HepG2 (cell line): Measurements from ENCODE around the gene PGAP1. TPM values are rescaled to one million over a fixed set of nuclear protein-coding genes. Genes with fewer than 3 reads are reported as not detected.

Experiments
- ASH2L ChIP-seq: fragments of 300-600, 200-600 bp; sonication (generic); IDR thresholded peaks from 2 replicates; pipeline ENCODE4 v1.7.0; 2017; ENCODE audit warnings: low read depth, mild to moderate bottlenecking, moderate library complexity, mixed read lengths, low read length; ENCODE audit not compliant: insufficient read length
- FOXP1 ChIP-seq, 2 experiments: fragments of 450-650 bp in 1 of 2; IDR thresholded peaks; 2 replicates each; pipeline ENCODE4 v1.6.1; 2017 to 2018; ENCODE audit warnings: antibody characterized with exemption in 1 of 2
- GATA4 ChIP-seq: sonication (generic); IDR thresholded peaks from 2 replicates; pipeline ENCODE4 v1.6.1; 2016; ENCODE audit warnings: antibody characterized with exemption, low read depth, borderline replicate concordance
- KDM3A ChIP-seq: IDR thresholded peaks from 2 replicates; pipeline ENCODE4 v1.6.1; 2018; ENCODE audit warnings: low read depth, missing compliant biosample characterization
- KLF9 ChIP-seq: IDR thresholded peaks from 2 replicates; pipeline ENCODE4 v1.6.1; 2016; ENCODE audit warnings: low read depth
- SNAI1 ChIP-seq: sonication (generic); formaldehyde crosslinking; IDR thresholded peaks from 2 replicates; pipeline ENCODE4 v1.5.0; 2020; ENCODE audit warnings: mild to moderate bottlenecking, missing genetic modification reagents, borderline replicate concordance
- ZBTB20 ChIP-seq: sonication (generic); formaldehyde crosslinking; IDR thresholded peaks from 2 replicates; pipeline ENCODE4 v1.8.1; 2023; ENCODE audit warnings: missing genetic modification reagents, low read depth, mild to moderate bottlenecking, borderline replicate concordance
- ZFP36 ChIP-seq: fragments of 150-350 bp; IDR thresholded peaks from 2 replicates; pipeline ENCODE4 v1.6.1; 2018; ENCODE audit warnings: borderline replicate concordance, low read length, low read depth; ENCODE audit not compliant: partially characterized antibody
- ZNF101 ChIP-seq: sonication (generic); formaldehyde crosslinking; IDR thresholded peaks from 2 replicates; pipeline ENCODE4 v1.4.0; 2020; ENCODE audit warnings: mild to moderate bottlenecking, low read depth, missing genetic modification reagents, borderline replicate concordance
- ZNF124 ChIP-seq: sonication (generic); formaldehyde crosslinking; IDR thresholded peaks from 2 replicates; pipeline ENCODE4 v1.4.0; 2020; ENCODE audit warnings: missing genetic modification reagents
- ZNF20 ChIP-seq: sonication (generic); formaldehyde crosslinking; IDR thresholded peaks from 2 replicates; pipeline ENCODE4 v1.4.0; 2020; ENCODE audit warnings: mild to moderate bottlenecking, moderate library complexity, missing genetic modification reagents
- ZNF205 ChIP-seq: IDR thresholded peaks from 2 replicates; pipeline ENCODE4 v1.6.1; 2018; ENCODE audit warnings: missing biosample characterization, missing genetic modification reagents
- ZNF224 ChIP-seq: sonication (generic); formaldehyde crosslinking; IDR thresholded peaks from 2 replicates; pipeline ENCODE4 v1.5.0; 2020; ENCODE audit warnings: mild to moderate bottlenecking, missing genetic modification reagents
- ZNF335 ChIP-seq: sonication (generic); formaldehyde crosslinking; IDR thresholded peaks from 2 replicates; pipeline ENCODE4 v1.4.0; 2020; ENCODE audit warnings: missing genetic modification reagents
- ZNF460 ChIP-seq: sonication (generic); formaldehyde crosslinking; IDR thresholded peaks from 2 replicates; pipeline ENCODE4 v1.5.1; 2020; ENCODE audit warnings: missing genetic modification reagents, mild to moderate bottlenecking, borderline replicate concordance
- ZNF792 ChIP-seq: IDR thresholded peaks from 2 replicates; pipeline ENCODE4 v1.6.1; 2016
- ZNF841 ChIP-seq: sonication (generic); formaldehyde crosslinking; IDR thresholded peaks from 2 replicates; pipeline ENCODE4 v1.8.1; 2023; ENCODE audit warnings: missing genetic modification reagents, borderline replicate concordance
- ZNF878 ChIP-seq: sonication (generic); formaldehyde crosslinking; IDR thresholded peaks from 2 replicates; pipeline ENCODE4 v1.8.1; 2023; ENCODE audit warnings: mild to moderate bottlenecking, missing genetic modification reagents, moderate library complexity
- polyA plus RNA-seq, 8 experiments: library from polyadenylated mRNA; depleted of rRNA in 3 of 8; stranded (reverse) in 7 of 8; unstranded in 1 of 8; fragments of >200 nt; fragmentation: Illumina TruSeq in 4 of 8; extraction: Trizol in 4 of 8; gene quantifications; 2 replicates each; pipeline versions ENCODE4 v1.2.1 to v1.2.3, GENCODE V29; 2011 to 2016; ENCODE audit warnings: low read depth in 4 of 8, missing spikeins in 1 of 8, mixed read lengths in 1 of 8; ENCODE audit not compliant: insufficient read depth in 1 of 8
- total RNA-seq, 5 experiments: library from RNA; depleted of rRNA; stranded (reverse); fragments of >200 nt; fragmentation: Illumina TruSeq; extraction: Trizol; gene quantifications; 2 replicates each; pipeline ENCODE4 v1.2.3, GENCODE V29; 2016; ENCODE audit warnings: low read depth in 1 of 5
- TF ChIP-seq, protein P1 (sequence below): sonication (generic); formaldehyde crosslinking; IDR thresholded peaks from 2 replicates; pipeline ENCODE4 v1.4.0; 2020; ENCODE audit warnings: missing genetic modification reagents
- TF ChIP-seq, protein P2 (sequence below): sonication (generic); formaldehyde crosslinking; IDR thresholded peaks from 2 replicates; pipeline ENCODE4 v1.4.0; 2020; ENCODE audit warnings: missing genetic modification reagents, mild to moderate bottlenecking, borderline replicate concordance
- TF ChIP-seq, protein P3 (sequence below): sonication (generic); formaldehyde crosslinking; IDR thresholded peaks from 2 replicates; pipeline ENCODE4 v1.5.0; 2020; ENCODE audit warnings: missing genetic modification reagents

PGAP1 gene
- total and polyA plus RNA-seq, 2 of the 13 experiments (the other 11 are each of a cell fraction or from before 2014, with no cell fraction given), result 4.1 to 6.4 TPM

DNA sequence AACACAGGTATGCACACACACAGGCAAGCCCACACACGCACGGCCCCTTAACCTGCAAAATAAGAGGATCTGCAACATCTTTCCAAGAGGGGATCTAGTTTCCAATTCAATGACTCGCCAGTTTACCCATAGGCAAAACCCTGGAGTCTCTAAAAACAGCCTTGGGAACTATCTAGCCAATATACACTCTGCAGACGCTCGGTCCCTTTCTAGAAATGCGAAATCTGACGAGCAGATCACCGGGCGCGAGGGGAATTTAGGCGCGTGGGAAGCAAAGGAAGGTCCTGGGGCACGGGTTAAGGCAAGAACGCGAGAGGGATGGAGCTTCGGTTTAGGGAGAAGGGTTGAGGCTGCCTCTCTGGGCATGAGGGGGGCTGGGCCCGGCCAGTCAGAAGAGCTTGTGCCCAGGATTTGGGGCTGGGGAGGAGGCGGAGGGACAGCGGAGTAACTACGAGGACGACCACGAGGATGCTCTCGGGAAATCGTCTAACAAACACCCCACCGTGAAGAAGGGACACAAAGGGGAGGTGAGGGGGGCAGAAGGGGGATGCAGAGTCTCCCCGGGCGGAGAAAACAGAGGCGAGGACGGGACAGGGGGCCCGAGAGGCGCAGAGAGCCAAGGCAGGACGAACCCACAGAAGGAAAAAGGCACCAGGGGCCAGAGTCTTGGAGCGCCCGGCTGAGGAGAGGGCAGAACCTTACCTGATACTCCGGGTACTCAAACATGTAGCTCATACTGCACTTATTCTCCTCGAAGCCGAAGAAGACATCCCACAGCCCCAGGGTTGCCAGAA lies 542 bp downstream of the PGAP1 start (continued):
- TF ChIP-seq, protein P1, sequence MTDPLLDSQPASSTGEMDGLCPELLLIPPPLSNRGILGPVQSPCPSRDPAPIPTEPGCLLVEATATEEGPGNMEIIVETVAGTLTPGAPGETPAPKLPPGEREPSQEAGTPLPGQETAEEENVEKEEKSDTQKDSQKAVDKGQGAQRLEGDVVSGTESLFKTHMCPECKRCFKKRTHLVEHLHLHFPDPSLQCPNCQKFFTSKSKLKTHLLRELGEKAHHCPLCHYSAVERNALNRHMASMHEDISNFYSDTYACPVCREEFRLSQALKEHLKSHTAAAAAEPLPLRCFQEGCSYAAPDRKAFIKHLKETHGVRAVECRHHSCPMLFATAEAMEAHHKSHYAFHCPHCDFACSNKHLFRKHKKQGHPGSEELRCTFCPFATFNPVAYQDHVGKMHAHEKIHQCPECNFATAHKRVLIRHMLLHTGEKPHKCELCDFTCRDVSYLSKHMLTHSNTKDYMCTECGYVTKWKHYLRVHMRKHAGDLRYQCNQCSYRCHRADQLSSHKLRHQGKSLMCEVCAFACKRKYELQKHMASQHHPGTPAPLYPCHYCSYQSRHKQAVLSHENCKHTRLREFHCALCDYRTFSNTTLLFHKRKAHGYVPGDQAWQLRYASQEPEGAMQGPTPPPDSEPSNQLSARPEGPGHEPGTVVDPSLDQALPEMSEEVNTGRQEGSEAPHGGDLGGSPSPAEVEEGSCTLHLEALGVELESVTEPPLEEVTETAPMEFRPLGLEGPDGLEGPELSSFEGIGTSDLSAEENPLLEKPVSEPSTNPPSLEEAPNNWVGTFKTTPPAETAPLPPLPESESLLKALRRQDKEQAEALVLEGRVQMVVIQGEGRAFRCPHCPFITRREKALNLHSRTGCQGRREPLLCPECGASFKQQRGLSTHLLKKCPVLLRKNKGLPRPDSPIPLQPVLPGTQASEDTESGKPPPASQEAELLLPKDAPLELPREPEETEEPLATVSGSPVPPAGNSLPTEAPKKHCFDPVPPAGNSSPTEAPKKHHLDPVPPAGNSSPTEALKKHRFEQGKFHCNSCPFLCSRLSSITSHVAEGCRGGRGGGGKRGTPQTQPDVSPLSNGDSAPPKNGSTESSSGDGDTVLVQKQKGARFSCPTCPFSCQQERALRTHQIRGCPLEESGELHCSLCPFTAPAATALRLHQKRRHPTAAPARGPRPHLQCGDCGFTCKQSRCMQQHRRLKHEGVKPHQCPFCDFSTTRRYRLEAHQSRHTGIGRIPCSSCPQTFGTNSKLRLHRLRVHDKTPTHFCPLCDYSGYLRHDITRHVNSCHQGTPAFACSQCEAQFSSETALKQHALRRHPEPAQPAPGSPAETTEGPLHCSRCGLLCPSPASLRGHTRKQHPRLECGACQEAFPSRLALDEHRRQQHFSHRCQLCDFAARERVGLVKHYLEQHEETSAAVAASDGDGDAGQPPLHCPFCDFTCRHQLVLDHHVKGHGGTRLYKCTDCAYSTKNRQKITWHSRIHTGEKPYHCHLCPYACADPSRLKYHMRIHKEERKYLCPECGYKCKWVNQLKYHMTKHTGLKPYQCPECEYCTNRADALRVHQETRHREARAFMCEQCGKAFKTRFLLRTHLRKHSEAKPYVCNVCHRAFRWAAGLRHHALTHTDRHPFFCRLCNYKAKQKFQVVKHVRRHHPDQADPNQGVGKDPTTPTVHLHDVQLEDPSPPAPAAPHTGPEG, result no peak
- TF ChIP-seq, protein P2, sequence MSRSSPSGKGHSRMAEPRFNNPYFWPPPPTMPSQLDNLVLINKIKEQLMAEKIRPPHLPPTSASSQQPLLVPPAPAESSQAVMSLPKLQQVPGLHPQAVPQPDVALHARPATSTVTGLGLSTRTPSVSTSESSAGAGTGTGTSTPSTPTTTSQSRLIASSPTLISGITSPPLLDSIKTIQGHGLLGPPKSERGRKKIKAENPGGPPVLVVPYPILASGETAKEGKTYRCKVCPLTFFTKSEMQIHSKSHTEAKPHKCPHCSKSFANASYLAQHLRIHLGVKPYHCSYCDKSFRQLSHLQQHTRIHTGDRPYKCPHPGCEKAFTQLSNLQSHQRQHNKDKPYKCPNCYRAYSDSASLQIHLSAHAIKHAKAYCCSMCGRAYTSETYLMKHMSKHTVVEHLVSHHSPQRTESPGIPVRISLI, result no peak
- TF ChIP-seq ZBTB20 (CRISPR knock-in tag), result 0 out of 2 replicates have a peak, but pooled peaks have one; percentile 20
- TF ChIP-seq ZFP36, result no peak
- 0 out of 2 replicates have a peak, but pooled peaks have one; percentile 22 for TF ChIP-seq ZNF205 (CRISPR knock-in tag)
- no peak for TF ChIP-seq ZNF878
- TF ChIP-seq ZNF792 (CRISPR knock-in tag), result no peak
- no peak for TF ChIP-seq ZNF20 (CRISPR knock-in tag)
- TF ChIP-seq ASH2L, result peak; percentile 92
- TF ChIP-seq ZNF841 (CRISPR knock-in tag), result no peak
- TF ChIP-seq GATA4, result no peak
- TF ChIP-seq ZNF124 (CRISPR knock-in tag), result no peak
- TF ChIP-seq KLF9 (CRISPR knock-in tag), result no peak
- TF ChIP-seq FOXP1 (IDR thresholded peaks at IDR 0.05), result no peak
- TF ChIP-seq FOXP1 (CRISPR knock-in tag; IDR thresholded peaks at IDR 0.05), result no peak
- no peak for TF ChIP-seq KDM3A (CRISPR knock-in tag)
- TF ChIP-seq ZNF101, result no peak; the same call in 1 of the 2 replicates
- no peak for TF ChIP-seq ZNF460 (CRISPR knock-in tag)
- TF ChIP-seq SNAI1 (CRISPR knock-in tag), result peak; percentile 47; the same call in 1 of the 2 replicates
- TF ChIP-seq, protein P3, sequence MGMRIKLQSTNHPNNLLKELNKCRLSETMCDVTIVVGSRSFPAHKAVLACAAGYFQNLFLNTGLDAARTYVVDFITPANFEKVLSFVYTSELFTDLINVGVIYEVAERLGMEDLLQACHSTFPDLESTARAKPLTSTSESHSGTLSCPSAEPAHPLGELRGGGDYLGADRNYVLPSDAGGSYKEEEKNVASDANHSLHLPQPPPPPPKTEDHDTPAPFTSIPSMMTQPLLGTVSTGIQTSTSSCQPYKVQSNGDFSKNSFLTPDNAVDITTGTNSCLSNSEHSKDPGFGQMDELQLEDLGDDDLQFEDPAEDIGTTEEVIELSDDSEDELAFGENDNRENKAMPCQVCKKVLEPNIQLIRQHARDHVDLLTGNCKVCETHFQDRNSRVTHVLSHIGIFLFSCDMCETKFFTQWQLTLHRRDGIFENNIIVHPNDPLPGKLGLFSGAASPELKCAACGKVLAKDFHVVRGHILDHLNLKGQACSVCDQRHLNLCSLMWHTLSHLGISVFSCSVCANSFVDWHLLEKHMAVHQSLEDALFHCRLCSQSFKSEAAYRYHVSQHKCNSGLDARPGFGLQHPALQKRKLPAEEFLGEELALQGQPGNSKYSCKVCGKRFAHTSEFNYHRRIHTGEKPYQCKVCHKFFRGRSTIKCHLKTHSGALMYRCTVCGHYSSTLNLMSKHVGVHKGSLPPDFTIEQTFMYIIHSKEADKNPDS (CRISPR knock-in tag), result no peak
- TF ChIP-seq ZNF335 (CRISPR knock-in tag), result no peak
- TF ChIP-seq ZNF224, result no peak
